ENCODE results near the gene ACSF3.

- TF ChIP-seq CTCF (conservative IDR thresholded peaks at IDR 0.05 in 1 of 2, IDR thresholded peaks at IDR 0.05 in 1 of 2; ENCODE audit: low read depth in 1 of 2, low read length in 2 of 2) (no peak), EZH2 (IDR thresholded peaks at IDR 0.05; ENCODE audit: low read length, missing control alignments) (no peak)
Measured at GRCh38 chr16:89079434-89079980, 14.1 kb upstream of the ACSF3 start.

Data from fibroblast of lung (primary cell).